ENCODE measurements around the gene SUCLA2.
"Not testable (repeated sequence)": the region's sequence is repeated elsewhere in the genome, so short reads cannot be mapped to it uniquely, and the experiment has no call there.

SUCLA2 gene

GRCh38 chr13:48001114-48001881 is at the start of gene SUCLA2:
SUCLA2 (minus strand) TSS chr13:48001273; CDS start chr13:48001269, 4 bp downstream.
- in situ Hi-C loops (cut with MboI; ENCODE audit: low sequenced_read_pairs), result no loop called here

- in situ Hi-C loops (cut with MboI; ENCODE audit: low sequenced_read_pairs), result no loop called here
These were observed 49.5 kb upstream of the SUCLA2 start for GRCh38 chr13:48050550-48050949.

- in situ Hi-C loops (cut with MboI; ENCODE audit: low sequenced_read_pairs), result no loop called here
These were observed 42.9 kb upstream of the SUCLA2 start for GRCh38 chr13:48043789-48044503.

- in situ Hi-C loops (cut with MboI; ENCODE audit: low sequenced_read_pairs), result no loop called here
These were observed 41.8 kb upstream of the SUCLA2 start for GRCh38 chr13:48042894-48043293.

GRCh38 chr13:48040896-48041295 is 39.8 kb upstream of the SUCLA2 start:
- in situ Hi-C loops (cut with MboI; ENCODE audit: low sequenced_read_pairs), result no loop called here

GRCh38 chr13:48040049-48040448 is 39.0 kb upstream of the SUCLA2 start:
- in situ Hi-C loops (cut with MboI; ENCODE audit: low sequenced_read_pairs), result no loop called here

GRCh38 chr13:48038761-48039160 is 37.7 kb upstream of the SUCLA2 start:
- in situ Hi-C loops (cut with MboI; ENCODE audit: low sequenced_read_pairs), result no loop called here

- in situ Hi-C loops (cut with MboI; ENCODE audit: low sequenced_read_pairs), result no loop called here
These were observed 36.5 kb upstream of the SUCLA2 start, which contains the start of gene NUDT15 for GRCh38 chr13:48037346-48038173. NUDT15 (plus strand) TSS chr13:48037726; CDS start chr13:48037747, 21 bp downstream.

- in situ Hi-C loops (cut with MboI; ENCODE audit: low sequenced_read_pairs), result no loop called here
These were observed 28.8 kb upstream of the SUCLA2 start for GRCh38 chr13:48029859-48030258.

GRCh38 chr13:48028066-48028465 is 27.0 kb upstream of the SUCLA2 start:
- in situ Hi-C loops (cut with MboI; ENCODE audit: low sequenced_read_pairs), result no loop called here

GRCh38 chr13:48019796-48020195 is 18.7 kb upstream of the SUCLA2 start:
- in situ Hi-C loops (cut with MboI; ENCODE audit: low sequenced_read_pairs), result no loop called here

GRCh38 chr13:48018637-48019036 is 17.6 kb upstream of the SUCLA2 start:
- in situ Hi-C loops (cut with MboI; ENCODE audit: low sequenced_read_pairs), result no loop called here

GRCh38 chr13:48014359-48014758 is 13.3 kb upstream of the SUCLA2 start:
- in situ Hi-C loops (cut with MboI; ENCODE audit: low sequenced_read_pairs), result no loop called here

- in situ Hi-C loops (cut with MboI; ENCODE audit: low sequenced_read_pairs), result no loop called here
These were observed 11.6 kb upstream of the SUCLA2 start for GRCh38 chr13:48012668-48013067.

GRCh38 chr13:48010698-48011097 is 9.6 kb upstream of the SUCLA2 start:
- in situ Hi-C loops (cut with MboI; ENCODE audit: low sequenced_read_pairs), result no loop called here

- in situ Hi-C loops (cut with MboI; ENCODE audit: low sequenced_read_pairs), result no loop called here
These were observed 8.2 kb upstream of the SUCLA2 start for GRCh38 chr13:48009284-48009683.

- in situ Hi-C loops (cut with MboI; ENCODE audit: low sequenced_read_pairs), result no loop called here
These were observed 5.3 kb upstream of the SUCLA2 start for GRCh38 chr13:48006396-48006795.

GRCh38 chr13:48004201-48004600 is 3.1 kb upstream of the SUCLA2 start:
- in situ Hi-C loops (cut with MboI; ENCODE audit: low sequenced_read_pairs), result no loop called here

GRCh38 chr13:48001999-48002398 is 926 bp upstream of the SUCLA2 start:
- in situ Hi-C loops (cut with MboI; ENCODE audit: low sequenced_read_pairs), result not testable (repeated sequence)

- in situ Hi-C loops (cut with MboI; ENCODE audit: low sequenced_read_pairs), result no loop called here
These were observed 437 bp downstream of the SUCLA2 start for GRCh38 chr13:48000559-48001113.

GRCh38 chr13:47999973-48000372 is 1.1 kb downstream of the SUCLA2 start:
- in situ Hi-C loops (cut with MboI; ENCODE audit: low sequenced_read_pairs), result no loop called here

All from HL-60/S4 treated with retinoic acid at 250 ng/mL for 4 days and 3 days (cell line).